NT2/D1 (cell line): ENCODE measurements around the gene ARRDC1.

Experiments
- SUZ12 ChIP-seq: IDR thresholded peaks from 2 replicates; pipeline ENCODE4 v1.6.1; 2011; ENCODE audit not compliant: insufficient read length, insufficient read depth; ENCODE audit errors: extremely low read depth
- YY1 ChIP-seq: IDR thresholded peaks from 2 replicates; pipeline ENCODE4 v1.6.1; 2011; ENCODE audit not compliant: insufficient read length, insufficient read depth
- ZNF274 ChIP-seq: IDR thresholded peaks from 2 replicates; pipeline ENCODE4 v1.6.1; 2011; ENCODE audit warnings: mild to moderate bottlenecking, low read depth, low read length

- TF ChIP-seq YY1 (no peak), ZNF274 (no peak), SUZ12 (no peak)
These were observed 47.4 kb upstream of the ARRDC1 start for GRCh38 chr9:137558127-137558526.
